ENCODE measurements around the gene KIAA1217.

KIAA1217 gene

GRCh38 chr10:24415455-24416125, 206.7 kb downstream of the KIAA1217 start:
- no peak for TF ChIP-seq CTCF (IDR thresholded peaks at IDR 0.05; ENCODE audit: borderline replicate concordance, control extremely low read depth, extremely low read depth, insufficient read depth, missing control alignments)
- in situ Hi-C loops (cut with MboI; ENCODE audit: low sequenced_read_pairs, unreplicated experiment) = no loop called here
- no peak for DNase-seq (ENCODE audit: low spot score)

DNA sequence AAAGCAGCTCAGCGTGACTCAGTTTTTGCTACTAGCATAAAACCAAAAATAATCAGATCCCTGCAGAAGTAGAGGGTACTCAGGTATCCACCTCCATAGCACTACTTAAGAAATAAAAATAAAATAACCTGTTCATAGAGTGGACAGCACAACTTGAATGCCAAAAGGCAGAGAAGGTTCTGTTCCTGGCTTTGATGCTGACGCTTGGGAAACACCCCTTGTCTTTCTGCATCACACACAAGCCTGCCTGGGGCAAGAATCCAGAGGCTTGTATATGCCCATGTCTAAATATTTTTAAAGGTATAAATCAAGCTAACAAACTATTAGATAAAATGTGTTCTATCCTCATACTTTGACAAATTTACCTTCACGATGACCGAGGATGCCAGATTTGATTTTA, 207.3 kb downstream of the KIAA1217 start:
- TF ChIP-seq CTCF (IDR thresholded peaks at IDR 0.05; ENCODE audit: borderline replicate concordance, control extremely low read depth, extremely low read depth, insufficient read depth, missing control alignments) = no peak
- DNase-seq (ENCODE audit: low spot score) = no peak
- in situ Hi-C loops (cut with MboI; ENCODE audit: low sequenced_read_pairs, unreplicated experiment) = no loop called here

- no peak for DNase-seq (ENCODE audit: low spot score)
- no peak for TF ChIP-seq CTCF (IDR thresholded peaks at IDR 0.05; ENCODE audit: borderline replicate concordance, control extremely low read depth, extremely low read depth, insufficient read depth, missing control alignments)
- in situ Hi-C loops (cut with MboI; ENCODE audit: low sequenced_read_pairs, unreplicated experiment) = no loop called here
Measured at GRCh38 chr10:24417053-24417452, 208.1 kb downstream of the KIAA1217 start.

DNA sequence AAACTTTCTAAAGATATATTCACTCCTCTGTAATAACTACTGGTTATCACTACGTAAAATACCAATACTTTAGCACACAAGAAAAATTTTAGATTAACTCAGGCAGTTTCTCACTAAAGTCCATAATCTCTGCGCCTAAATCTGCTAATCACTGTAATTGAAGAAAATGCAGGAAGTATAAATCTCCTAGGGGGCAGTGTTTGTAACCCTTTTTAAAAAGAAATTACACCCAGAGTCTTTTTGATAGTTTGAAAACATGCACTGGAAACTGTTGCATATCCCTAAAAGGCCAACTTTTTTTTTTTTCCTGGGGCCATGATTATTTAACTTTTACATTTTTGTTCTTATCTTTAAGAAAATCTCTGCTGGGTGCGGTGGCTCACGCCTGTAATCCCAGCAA, 209.6 kb downstream of the KIAA1217 start:
- no peak for DNase-seq (ENCODE audit: low spot score)
- no peak for TF ChIP-seq CTCF (IDR thresholded peaks at IDR 0.05; ENCODE audit: borderline replicate concordance, control extremely low read depth, extremely low read depth, insufficient read depth, missing control alignments)
- in situ Hi-C loops (cut with MboI; ENCODE audit: low sequenced_read_pairs, unreplicated experiment) = no loop called here

DNA sequence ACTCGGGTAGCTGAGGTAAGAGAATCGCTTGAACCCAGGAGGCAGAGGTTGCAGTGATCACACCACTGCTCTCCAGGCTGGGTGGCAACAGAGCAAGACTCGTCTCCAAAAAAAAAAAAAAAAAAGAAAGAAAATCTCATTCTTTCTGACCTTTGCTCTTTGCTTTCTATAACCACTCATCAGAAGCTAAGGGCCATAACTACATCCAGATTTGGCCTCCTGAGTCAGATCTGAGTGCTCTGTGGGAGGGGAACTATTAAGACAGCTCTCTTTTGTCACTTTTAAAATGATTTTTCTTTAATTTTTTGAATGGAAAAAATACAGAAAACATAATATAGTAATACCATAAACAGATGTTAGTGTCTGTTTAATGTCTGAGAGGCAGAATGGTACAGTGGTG, 210.1 kb downstream of the KIAA1217 start:
- DNase-seq (ENCODE audit: low spot score) = no peak
- in situ Hi-C loops (cut with MboI; ENCODE audit: low sequenced_read_pairs, unreplicated experiment) = no loop called here
- no peak for TF ChIP-seq CTCF (IDR thresholded peaks at IDR 0.05; ENCODE audit: borderline replicate concordance, control extremely low read depth, extremely low read depth, insufficient read depth, missing control alignments)

- no peak for TF ChIP-seq CTCF (IDR thresholded peaks at IDR 0.05; ENCODE audit: borderline replicate concordance, control extremely low read depth, extremely low read depth, insufficient read depth, missing control alignments)
- in situ Hi-C loops (cut with MboI; ENCODE audit: low sequenced_read_pairs, unreplicated experiment) = no loop called here
- no peak for DNase-seq (ENCODE audit: low spot score)
Measured at GRCh38 chr10:24425151-24425550, 216.2 kb downstream of the KIAA1217 start.
